ENCODE results near the gene TEP1.

DNA sequence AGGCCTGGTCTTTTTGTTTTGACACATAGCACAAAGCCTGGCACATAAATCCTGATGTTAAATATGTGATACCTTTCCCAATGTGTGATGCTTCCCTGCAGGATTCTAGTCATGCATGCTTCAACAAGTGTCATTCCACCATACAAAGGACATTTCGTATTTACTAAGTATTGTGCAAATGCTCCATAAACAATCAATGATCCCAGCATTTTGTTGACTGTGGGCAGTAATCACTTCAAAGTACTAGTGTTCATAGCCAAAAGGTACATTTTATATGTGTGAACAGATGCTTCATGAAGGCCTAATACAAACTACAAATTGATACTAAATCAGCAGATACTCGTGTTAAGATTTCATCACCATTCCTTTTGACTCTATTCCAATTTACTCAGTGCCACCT is 84.6 kb downstream of the TEP1 start:
- TF ChIP-seq, protein P1, sequence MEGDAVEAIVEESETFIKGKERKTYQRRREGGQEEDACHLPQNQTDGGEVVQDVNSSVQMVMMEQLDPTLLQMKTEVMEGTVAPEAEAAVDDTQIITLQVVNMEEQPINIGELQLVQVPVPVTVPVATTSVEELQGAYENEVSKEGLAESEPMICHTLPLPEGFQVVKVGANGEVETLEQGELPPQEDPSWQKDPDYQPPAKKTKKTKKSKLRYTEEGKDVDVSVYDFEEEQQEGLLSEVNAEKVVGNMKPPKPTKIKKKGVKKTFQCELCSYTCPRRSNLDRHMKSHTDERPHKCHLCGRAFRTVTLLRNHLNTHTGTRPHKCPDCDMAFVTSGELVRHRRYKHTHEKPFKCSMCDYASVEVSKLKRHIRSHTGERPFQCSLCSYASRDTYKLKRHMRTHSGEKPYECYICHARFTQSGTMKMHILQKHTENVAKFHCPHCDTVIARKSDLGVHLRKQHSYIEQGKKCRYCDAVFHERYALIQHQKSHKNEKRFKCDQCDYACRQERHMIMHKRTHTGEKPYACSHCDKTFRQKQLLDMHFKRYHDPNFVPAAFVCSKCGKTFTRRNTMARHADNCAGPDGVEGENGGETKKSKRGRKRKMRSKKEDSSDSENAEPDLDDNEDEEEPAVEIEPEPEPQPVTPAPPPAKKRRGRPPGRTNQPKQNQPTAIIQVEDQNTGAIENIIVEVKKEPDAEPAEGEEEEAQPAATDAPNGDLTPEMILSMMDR (IDR thresholded peaks at IDR 0.05; ENCODE audit: low read depth, low read length, poor library complexity, severe bottlenecking), result no peak
- TF ChIP-seq EZH2phosphoT487 (IDR thresholded peaks at IDR 0.05; ENCODE audit: borderline replicate concordance, low read length), result no peak

Measured in DOHH2 (cell line).